Measurements from ENCODE around the gene LDLRAD4.
"Not testable (repeated sequence)": the region's sequence is repeated elsewhere in the genome, so short reads cannot be mapped to it uniquely, and the experiment has no call there.

LDLRAD4 gene

DNA sequence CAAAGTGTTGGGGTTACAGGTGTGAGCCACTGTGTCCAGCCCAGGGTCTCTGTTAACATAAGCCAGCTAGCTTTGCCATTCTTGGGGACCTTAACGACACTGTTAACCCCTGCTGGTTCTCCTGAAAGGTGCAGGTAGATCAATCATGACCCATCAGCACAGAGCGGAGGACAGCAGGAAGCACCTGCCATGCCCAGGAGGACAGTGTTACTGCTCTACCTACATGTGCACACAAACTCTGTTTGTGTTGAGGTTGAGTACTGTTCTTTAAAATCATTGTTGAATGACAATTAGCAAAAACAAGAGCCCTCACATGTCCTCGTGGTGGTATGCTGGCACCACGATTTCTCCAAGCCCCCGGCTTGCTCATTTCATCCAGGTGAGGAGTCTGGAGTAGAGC, 386.9 kb downstream of the LDLRAD4 start:
- DNase-seq (ENCODE audit: low read depth): no peak
- H3K4me3 ChIP-seq (ENCODE audit: low read length): no peak overlapping the region
- TF ChIP-seq, protein P1, sequence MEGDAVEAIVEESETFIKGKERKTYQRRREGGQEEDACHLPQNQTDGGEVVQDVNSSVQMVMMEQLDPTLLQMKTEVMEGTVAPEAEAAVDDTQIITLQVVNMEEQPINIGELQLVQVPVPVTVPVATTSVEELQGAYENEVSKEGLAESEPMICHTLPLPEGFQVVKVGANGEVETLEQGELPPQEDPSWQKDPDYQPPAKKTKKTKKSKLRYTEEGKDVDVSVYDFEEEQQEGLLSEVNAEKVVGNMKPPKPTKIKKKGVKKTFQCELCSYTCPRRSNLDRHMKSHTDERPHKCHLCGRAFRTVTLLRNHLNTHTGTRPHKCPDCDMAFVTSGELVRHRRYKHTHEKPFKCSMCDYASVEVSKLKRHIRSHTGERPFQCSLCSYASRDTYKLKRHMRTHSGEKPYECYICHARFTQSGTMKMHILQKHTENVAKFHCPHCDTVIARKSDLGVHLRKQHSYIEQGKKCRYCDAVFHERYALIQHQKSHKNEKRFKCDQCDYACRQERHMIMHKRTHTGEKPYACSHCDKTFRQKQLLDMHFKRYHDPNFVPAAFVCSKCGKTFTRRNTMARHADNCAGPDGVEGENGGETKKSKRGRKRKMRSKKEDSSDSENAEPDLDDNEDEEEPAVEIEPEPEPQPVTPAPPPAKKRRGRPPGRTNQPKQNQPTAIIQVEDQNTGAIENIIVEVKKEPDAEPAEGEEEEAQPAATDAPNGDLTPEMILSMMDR (IDR thresholded peaks at IDR 0.05; ENCODE audit: insufficient read depth, low read depth, low read length, missing control alignments): no peak

DNA sequence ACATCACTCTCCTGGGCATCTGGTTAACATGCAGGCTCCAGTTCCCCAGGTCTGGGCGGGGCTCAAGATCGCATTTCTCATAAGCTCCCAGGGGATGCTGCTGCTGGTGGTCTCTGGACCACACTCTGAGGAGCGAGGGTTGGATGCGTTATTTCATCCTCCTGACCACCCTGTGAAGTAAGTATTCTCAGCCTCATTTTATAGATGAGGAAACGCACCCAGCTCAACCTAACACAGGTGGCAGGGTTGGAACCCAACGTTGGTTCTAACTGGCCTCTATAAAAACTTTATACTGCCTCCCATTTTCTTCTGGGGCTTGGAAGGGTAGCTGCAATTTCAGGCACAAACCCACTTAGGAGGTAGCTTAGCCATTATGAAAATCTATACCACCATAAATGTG, 387.3 kb downstream of the LDLRAD4 start:
- TF ChIP-seq, protein P1 (IDR thresholded peaks at IDR 0.05; ENCODE audit: insufficient read depth, low read depth, low read length, missing control alignments): no peak
- no peak for DNase-seq (ENCODE audit: low read depth)

DNA sequence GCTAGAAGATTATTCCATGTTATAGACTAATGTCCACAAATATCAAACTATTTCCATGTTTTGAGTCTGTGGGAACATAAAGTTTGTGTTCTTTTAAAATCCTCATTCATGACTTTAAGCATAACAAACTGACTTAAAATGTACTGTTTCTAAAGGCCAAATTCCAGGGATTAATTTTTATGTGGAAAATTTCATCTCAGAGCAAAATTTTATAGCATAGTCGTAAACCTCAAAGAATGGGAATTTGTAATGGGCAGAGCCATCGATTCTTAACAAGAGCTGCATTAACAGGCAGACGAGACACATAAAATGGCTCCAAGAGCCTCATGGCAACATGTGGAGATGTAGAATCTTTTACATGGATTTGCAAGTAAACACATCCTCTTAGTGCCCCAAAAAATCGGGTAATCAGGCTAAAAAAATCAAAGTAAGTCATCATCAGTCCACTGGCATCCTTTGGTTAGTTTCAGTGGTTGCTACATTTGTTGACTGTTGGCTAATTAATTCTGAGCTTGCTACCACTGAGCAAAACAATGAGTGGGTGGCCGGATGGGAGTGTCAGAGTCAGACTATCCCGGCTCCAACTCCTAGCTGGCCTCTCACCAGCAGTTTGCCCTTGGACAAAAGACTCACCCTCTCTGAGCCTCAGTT, 388.2 kb downstream of the LDLRAD4 start:
- TF ChIP-seq, protein P1 (IDR thresholded peaks at IDR 0.05; ENCODE audit: insufficient read depth, low read depth, low read length, missing control alignments): no peak
- DNase-seq (ENCODE audit: low read depth): no peak

More for the DNA sequence above, 387.3 kb downstream of the LDLRAD4 start:
- no peak overlapping the region for H3K4me3 ChIP-seq (ENCODE audit: low read length)

DNA sequence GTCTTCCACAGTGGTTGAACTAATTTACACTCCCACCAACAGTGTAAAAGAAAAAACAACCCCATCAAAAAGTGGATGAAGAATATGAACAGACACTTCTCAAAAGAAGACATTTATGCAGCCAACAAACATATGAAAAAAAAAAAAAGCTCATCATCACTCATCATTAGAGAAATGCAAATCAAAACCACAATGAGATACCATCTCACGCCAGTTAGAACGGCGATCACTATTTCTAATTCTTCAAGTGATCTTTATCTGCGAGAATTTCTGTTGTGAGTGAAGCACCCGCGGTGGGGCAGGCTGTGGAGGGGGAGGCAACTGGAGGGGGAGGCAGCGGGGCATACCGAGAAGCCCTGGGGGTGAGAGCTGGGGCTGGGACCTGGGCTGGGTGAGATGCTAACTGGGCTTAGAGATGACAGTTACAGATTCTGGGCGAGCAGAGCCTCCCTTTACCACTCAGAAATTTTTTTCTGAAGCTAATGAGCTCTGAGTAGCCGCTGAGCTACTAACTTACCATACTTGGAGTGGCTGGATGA, 389.5 kb downstream of the LDLRAD4 start:
- H3K4me3 ChIP-seq (ENCODE audit: low read length); DNase-seq (ENCODE audit: low read depth): not testable (repeated sequence)

More for the DNA sequence above, 388.2 kb downstream of the LDLRAD4 start:
- H3K4me3 ChIP-seq (ENCODE audit: low read length): no peak overlapping the region

DNA sequence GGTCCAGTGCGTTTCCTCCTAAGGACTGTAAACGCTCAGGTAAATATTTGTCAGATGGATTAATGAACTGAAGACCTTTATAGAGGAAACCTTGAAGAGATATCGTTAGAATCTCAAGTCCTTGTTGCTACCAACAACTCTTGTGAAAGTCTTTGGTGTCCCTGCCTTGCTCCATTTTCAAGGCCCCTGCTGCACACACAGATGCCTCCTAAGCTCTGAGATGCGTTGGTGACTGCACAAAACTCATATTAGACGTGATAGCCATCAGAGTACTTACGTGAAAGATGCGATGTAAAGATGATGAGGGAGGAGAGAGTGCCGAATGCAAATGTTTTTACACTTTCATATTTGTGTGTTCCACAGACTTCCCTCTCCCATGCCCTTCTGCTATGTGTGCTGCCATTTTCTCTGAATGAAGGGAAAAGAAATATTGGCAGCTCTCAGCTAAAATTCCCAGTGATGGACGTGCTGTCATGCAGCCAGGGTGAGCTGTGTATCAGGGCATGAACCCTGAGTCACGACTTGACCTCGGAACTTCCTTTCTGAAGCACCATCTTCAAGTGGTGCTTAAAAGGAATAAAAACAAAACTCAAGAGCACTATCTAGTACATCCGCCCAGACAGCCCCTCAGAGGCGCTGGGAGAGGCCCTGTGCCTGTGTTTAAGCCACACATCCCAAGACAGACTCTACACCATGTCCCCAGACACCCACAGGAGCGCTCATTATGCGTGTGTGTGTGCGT, 390.4 kb downstream of the LDLRAD4 start:
- DNase-seq (ENCODE audit: low read depth): no peak
- H3K4me3 ChIP-seq (ENCODE audit: low read length): no peak overlapping the region

DNA sequence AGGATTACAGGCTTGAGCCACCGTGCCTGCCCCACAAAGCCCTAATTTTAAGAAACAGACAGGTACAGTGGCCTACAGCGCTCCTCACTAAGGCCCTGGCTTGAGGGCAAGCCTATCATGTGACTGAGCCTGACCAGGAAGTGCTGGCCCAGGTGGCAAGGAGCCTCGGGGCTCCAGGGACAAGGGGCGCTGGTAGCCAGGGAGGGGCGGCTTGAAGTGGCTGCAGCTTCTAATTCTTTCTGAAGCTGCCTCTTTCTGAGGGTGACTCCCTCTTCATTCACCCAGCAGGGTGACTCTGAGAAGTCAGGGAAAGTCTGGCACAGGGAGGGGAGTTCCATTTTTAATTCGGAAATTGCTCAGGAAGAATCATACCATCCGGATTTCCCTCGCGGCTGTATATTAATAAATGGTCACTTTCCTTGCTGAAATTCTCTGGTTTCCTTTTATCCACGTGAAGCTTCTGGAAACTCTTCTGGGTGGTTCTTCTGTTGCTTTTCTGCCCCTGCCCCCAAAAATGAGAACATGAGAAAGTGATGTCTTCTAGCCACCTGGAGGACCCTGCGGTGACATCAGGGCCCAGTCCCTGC, 392.1 kb downstream of the LDLRAD4 start:
- H3K4me3 ChIP-seq (ENCODE audit: low read length): no peak overlapping the region
- TF ChIP-seq, protein P1 (IDR thresholded peaks at IDR 0.05; ENCODE audit: insufficient read depth, low read depth, low read length, missing control alignments): no peak
- no peak for DNase-seq (ENCODE audit: low read depth)

More for the DNA sequence above, 390.4 kb downstream of the LDLRAD4 start:
- TF ChIP-seq, protein P1 (IDR thresholded peaks at IDR 0.05; ENCODE audit: insufficient read depth, low read depth, low read length, missing control alignments): no peak

DNA sequence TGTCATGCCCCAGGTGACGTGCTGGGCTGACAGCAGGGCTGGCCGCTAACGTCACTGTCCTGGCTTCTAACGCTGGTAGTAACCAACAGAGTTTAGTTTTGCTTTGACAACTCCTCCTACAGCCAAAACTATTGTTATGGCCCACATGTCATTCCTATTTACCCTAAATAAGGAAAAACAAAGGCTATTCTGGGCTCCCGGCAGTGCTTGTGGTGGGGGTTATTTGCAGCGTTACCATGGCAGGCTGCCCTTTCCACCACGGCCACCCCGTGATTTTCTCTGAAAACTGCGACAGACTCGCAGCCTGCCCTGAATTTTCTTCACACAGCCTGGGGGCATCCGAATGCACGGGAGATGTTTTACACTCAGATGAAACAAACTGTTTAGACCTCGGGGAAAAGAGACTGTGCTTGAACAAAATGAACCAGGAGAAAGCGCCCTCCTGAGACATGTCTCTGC, 392.6 kb downstream of the LDLRAD4 start:
- TF ChIP-seq, protein P1 (IDR thresholded peaks at IDR 0.05; ENCODE audit: insufficient read depth, low read depth, low read length, missing control alignments): no peak
- no peak for DNase-seq (ENCODE audit: low read depth)
- H3K4me3 ChIP-seq (ENCODE audit: low read length): no peak overlapping the region

Measured in epithelial cell of esophagus (primary cell).